ENCODE measurements around the gene TNKS2. TPM values are rescaled to one million over a fixed set of nuclear protein-coding genes. Genes with fewer than 3 reads are reported as not detected.

TNKS2 gene
- total and polyA plus RNA-seq, 3 donors from 2014 or later, result 23.4 to 36.1 (median 31.3) TPM

- 88 to 91% methylated on average over 5 of the region's 5 CpGs for WGBS, 2 donors
- TF ChIP-seq, protein P1, sequence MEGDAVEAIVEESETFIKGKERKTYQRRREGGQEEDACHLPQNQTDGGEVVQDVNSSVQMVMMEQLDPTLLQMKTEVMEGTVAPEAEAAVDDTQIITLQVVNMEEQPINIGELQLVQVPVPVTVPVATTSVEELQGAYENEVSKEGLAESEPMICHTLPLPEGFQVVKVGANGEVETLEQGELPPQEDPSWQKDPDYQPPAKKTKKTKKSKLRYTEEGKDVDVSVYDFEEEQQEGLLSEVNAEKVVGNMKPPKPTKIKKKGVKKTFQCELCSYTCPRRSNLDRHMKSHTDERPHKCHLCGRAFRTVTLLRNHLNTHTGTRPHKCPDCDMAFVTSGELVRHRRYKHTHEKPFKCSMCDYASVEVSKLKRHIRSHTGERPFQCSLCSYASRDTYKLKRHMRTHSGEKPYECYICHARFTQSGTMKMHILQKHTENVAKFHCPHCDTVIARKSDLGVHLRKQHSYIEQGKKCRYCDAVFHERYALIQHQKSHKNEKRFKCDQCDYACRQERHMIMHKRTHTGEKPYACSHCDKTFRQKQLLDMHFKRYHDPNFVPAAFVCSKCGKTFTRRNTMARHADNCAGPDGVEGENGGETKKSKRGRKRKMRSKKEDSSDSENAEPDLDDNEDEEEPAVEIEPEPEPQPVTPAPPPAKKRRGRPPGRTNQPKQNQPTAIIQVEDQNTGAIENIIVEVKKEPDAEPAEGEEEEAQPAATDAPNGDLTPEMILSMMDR (IDR thresholded peaks at IDR 0.05), result no peak
- TF ChIP-seq POLR2A (IDR thresholded peaks at IDR 0.05), result no peak
- intact Hi-C loops (cut with DNase I; ENCODE audit: low total_unique reads), result loop anchor here (5.0 kb wide), 1 partner anchor 148 kb away; the partner anchor contains the start of gene FGFBP3
These were observed 38.6 kb upstream of the TNKS2 start for GRCh38 chr10:91759581-91759986.

GRCh38 chr10:91761721-91762120, 36.5 kb upstream of the TNKS2 start:
- H3K27ac ChIP-seq, result no peak overlapping the region
- TF ChIP-seq POLR2A (IDR thresholded peaks at IDR 0.05), result no peak
- TF ChIP-seq, protein P1 (IDR thresholded peaks at IDR 0.05), result no peak
- DNase-seq, result no peak
- no peaks in the 10 kb centered on the region for H3K27me3 ChIP-seq
- no peak overlapping the region for H3K4me3 ChIP-seq
- intact Hi-C loops (cut with DNase I; ENCODE audit: low total_unique reads), result no loop called here
- no peaks in the 10 kb centered on the region for H3K9me3 ChIP-seq
- 73 to 77% methylated on average over 1 of the region's 1 CpG for WGBS, 2 donors
- H3K4me1 ChIP-seq, result no peaks in the 10 kb centered on the region
- H3K36me3 ChIP-seq (ENCODE audit: low read depth, missing control alignments), result no peaks in the 10 kb centered on the region

More at GRCh38 chr10:91759581-91759986, 38.6 kb upstream of the TNKS2 start:
- no peaks in the 10 kb centered on the region for H3K4me1 ChIP-seq
- H3K4me3 ChIP-seq, result no peak overlapping the region
- H3K27ac ChIP-seq, result no peak overlapping the region
- H3K9me3 ChIP-seq, result no peaks in the 10 kb centered on the region
- no peaks in the 10 kb centered on the region for H3K36me3 ChIP-seq (ENCODE audit: low read depth, missing control alignments)
- DNase-seq, result no peak
- no peaks in the 10 kb centered on the region for H3K27me3 ChIP-seq

- Histone ChIP-seq H3K4me3 (no peak overlapping the region), H3K36me3 (ENCODE audit: low read depth, missing control alignments) (no peaks in the 10 kb centered on the region), H3K9me3 (no peaks in the 10 kb centered on the region), H3K27me3 (no peaks in the 10 kb centered on the region), H3K4me1 (no peaks in the 10 kb centered on the region), H3K27ac (no peak overlapping the region)
- WGBS, 2 donors, result 65 to 81% methylated on average over 1 of the region's 1 CpG
- TF ChIP-seq, protein P1 (IDR thresholded peaks at IDR 0.05), result no peak
- no peak for TF ChIP-seq POLR2A (IDR thresholded peaks at IDR 0.05)
- intact Hi-C loops (cut with DNase I; ENCODE audit: low total_unique reads), result no loop called here
- DNase-seq, result no peak
These were observed 35.3 kb upstream of the TNKS2 start for GRCh38 chr10:91762878-91763277.

- 81 to 83% methylated on average over 7 of the region's 7 CpGs for WGBS, 2 donors
- Histone ChIP-seq H3K27me3 (no peaks in the 10 kb centered on the region), H3K9me3 (no peaks in the 10 kb centered on the region), H3K4me1 (no peaks in the 10 kb centered on the region), H3K27ac (no peak overlapping the region), H3K36me3 (ENCODE audit: low read depth, missing control alignments) (no peaks in the 10 kb centered on the region), H3K4me3 (no peak overlapping the region)
- intact Hi-C loops (cut with DNase I; ENCODE audit: low total_unique reads), result no loop called here
- DNase-seq, result no peak
- TF ChIP-seq, protein P1 (IDR thresholded peaks at IDR 0.05), result no peak
- no peak for TF ChIP-seq POLR2A (IDR thresholded peaks at IDR 0.05)
These were observed 31.6 kb upstream of the TNKS2 start for GRCh38 chr10:91766676-91767075.

DNA sequence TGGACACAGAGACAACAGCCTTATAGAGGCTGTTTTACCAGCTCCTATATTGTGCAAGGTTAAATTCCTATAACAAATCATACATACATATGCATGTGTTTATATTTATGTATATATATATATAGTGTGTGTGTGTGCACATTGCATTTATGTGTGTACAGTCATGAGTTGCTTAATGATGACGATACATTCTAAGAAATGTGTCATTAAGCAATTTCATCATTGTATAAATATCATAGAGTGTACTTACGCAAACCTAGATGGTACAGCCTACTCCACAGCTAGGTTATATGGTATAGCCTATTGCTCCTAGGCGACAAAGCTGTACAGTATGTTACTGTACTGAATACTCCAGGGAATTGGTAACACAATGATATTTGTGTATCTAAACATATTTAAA, 30.1 kb upstream of the TNKS2 start:
- intact Hi-C loops (cut with DNase I; ENCODE audit: low total_unique reads), result no loop called here
- no peaks in the 10 kb centered on the region for H3K9me3 ChIP-seq
- no peak for DNase-seq
- H3K27ac ChIP-seq, result no peak overlapping the region
- H3K36me3 ChIP-seq (ENCODE audit: low read depth, missing control alignments), result no peaks in the 10 kb centered on the region
- 90% methylated on average over 3 of the region's 3 CpGs for WGBS, 2 donors
- TF ChIP-seq POLR2A (IDR thresholded peaks at IDR 0.05), result no peak
- TF ChIP-seq, protein P1 (IDR thresholded peaks at IDR 0.05), result no peak
- H3K4me1 ChIP-seq, result no peaks in the 10 kb centered on the region
- H3K4me3 ChIP-seq, result no peak overlapping the region
- no peaks in the 10 kb centered on the region for H3K27me3 ChIP-seq
